Activated T-helper 2 cell treated with anti-CD3 and anti-CD28 coated beads, Interferon-gamma antibody, Interleukin-2, Interleukin-4, amounts not matched to agents 10 μg/mL and 5 μg/mL and 100 μg/mL, durations not matched to agents 14 hours and 24 hours and 36 hours (primary cell): ENCODE measurements around the gene PASK. TPM values are rescaled to one million over a fixed set of nuclear protein-coding genes. Genes with fewer than 3 reads are reported as not detected.

Source experiments
- DNase-seq: peaks from one replicate; pipeline ENCODE4 v3.0.0; 2021; ENCODE audit warnings: low spot score
- H3K27ac Mint-ChIP-seq: one replicate; pipeline ENCODE4 v1.8.0; 2021; ENCODE audit warnings: mixed read lengths
- H3K27me3 Mint-ChIP-seq: one replicate; pipeline ENCODE4 v1.8.0; 2021; ENCODE audit warnings: low read depth, mixed read lengths
- H3K36me3 Mint-ChIP-seq: one replicate; pipeline ENCODE4 v1.8.0; 2021; ENCODE audit warnings: low read depth, mixed read lengths
- H3K4me1 Mint-ChIP-seq: one replicate; pipeline ENCODE4 v1.8.0; 2021; ENCODE audit warnings: low read depth, mixed read lengths
- H3K4me3 Mint-ChIP-seq: one replicate; pipeline ENCODE4 v1.8.0; 2021; ENCODE audit warnings: low read depth, mild to moderate bottlenecking, moderate library complexity, mixed read lengths
- H3K9me3 Mint-ChIP-seq: one replicate; pipeline ENCODE4 v1.8.0; 2021; ENCODE audit warnings: mixed read lengths
- intact Hi-C: fragments of 100-400 bp; cut with micrococcal nuclease; formaldehyde crosslinking; loops from one replicate; pipeline ENCODE4 v1.15.1; 2023
- total RNA-seq: library from RNA; stranded (reverse); gene quantifications from 2 replicates; pipeline ENCODE4 v1.2.3, GENCODE V29; 2022

The PASK gene
- total RNA-seq, 1 donor from 2014 or later, result 75.8 TPM

DNA sequence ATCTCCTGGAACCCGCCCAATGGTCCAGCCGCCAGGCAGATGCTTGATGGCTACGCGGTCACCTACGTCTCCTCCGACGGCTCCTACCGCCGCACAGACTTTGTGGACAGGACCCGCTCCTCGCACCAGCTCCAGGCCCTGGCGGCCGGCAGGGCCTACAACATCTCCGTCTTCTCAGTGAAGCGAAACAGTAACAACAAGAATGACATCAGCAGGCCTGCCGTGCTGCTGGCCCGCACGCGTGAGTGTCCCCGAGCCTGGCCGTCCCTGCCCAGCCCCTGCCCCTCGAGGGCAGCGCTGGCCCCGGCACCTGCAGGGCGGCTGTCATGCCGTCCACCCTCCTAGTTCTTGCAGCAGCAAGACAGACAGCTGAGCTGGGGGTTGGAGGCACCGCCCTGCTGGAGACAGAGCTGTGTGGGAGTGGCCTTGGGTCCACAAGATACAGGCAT lies 83.9 kb downstream of the PASK start:
- Mint-ChIP-seq H3K4me3 (no peak overlapping the region), H3K27ac (no peak overlapping the region), H3K9me3 (no peaks in the 10 kb centered on the region), H3K4me1 (no peaks in the 10 kb centered on the region), H3K36me3 (no peaks in the 10 kb centered on the region), H3K27me3 (peaks cover 2% of the 10 kb centered on the region)
- intact Hi-C loops, result no loop called here
- no peak for DNase-seq

DNA sequence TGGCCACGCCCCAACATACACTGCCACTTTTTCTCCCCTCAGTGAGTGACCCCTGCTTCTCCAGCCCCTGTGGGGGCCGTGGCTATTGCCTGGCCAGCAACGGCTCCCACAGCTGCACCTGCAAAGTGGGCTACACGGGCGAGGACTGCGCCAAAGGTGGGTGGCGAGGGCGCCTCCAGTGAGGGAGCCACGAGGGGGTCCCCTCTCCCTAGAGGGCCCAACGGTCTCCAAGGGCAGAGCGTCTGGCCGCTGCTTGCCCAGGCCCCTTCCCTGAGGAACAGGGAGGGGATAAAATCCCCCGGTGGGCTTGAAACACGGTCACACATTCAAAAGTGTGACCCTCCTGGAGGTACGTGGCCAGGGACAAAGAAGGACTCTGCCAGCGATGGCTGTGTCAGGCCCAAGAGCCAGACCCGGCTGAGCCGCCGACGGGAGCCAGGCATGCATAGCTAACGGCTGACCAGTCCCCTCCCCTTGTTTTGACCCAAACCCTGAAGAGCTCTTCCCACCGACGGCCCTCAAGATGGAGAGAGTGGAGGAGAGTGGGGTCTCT lies 84.4 kb downstream of the PASK start:
- Mint-ChIP-seq H3K9me3 (no peaks in the 10 kb centered on the region), H3K27me3 (peaks cover 2% of the 10 kb centered on the region), H3K36me3 (no peaks in the 10 kb centered on the region), H3K4me1 (no peaks in the 10 kb centered on the region), H3K27ac (no peak overlapping the region), H3K4me3 (no peak overlapping the region)
- DNase-seq, result no peak
- intact Hi-C loops, result no loop called here

DNA sequence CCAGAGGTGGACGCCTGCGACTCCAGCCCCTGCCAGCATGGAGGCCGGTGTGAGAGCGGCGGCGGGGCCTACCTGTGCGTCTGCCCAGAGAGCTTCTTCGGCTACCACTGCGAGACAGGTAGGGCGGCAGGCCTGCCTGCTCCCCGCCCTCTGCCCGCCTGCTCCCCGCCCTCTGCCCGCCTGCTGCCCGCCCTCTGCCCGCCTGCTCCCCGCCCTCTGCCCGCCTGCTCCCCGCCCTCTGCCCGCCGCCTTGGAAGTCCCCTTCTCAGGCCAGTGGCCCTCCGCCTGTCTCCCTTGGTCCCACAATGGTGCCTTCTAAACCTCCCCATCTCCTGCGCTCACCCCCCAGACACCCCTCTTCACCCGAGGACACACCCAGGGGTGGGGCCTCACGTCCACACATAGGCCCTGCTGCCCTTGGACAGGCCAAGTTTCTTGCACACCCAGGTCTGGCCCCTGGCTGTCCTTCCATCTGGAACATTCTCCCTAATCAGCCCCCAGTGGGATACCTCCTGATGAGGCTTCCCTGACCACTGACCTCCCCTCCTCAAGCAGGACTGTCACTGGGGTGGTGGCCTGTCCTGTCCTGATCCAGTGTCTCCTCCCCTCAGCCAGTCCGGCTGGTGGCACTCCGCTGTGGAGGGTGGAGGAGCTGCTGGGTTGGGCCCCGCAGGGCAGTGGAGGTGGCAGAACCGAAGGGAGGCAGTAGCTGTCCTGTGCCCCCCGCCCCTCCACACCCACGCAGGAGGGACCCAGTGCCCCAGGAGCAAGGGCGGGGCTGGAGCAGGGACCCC lies 85.1 kb downstream of the PASK start:
- H3K4me3 Mint-ChIP-seq, result no peak overlapping the region
- DNase-seq, result no peak
- intact Hi-C loops, result no loop called here
- no peaks in the 10 kb centered on the region for H3K9me3 Mint-ChIP-seq
- H3K27ac Mint-ChIP-seq, result no peak overlapping the region
- H3K36me3 Mint-ChIP-seq, result no peaks in the 10 kb centered on the region
- peaks cover 4% of the 10 kb centered on the region for H3K27me3 Mint-ChIP-seq
- no peaks in the 10 kb centered on the region for H3K4me1 Mint-ChIP-seq

DNA sequence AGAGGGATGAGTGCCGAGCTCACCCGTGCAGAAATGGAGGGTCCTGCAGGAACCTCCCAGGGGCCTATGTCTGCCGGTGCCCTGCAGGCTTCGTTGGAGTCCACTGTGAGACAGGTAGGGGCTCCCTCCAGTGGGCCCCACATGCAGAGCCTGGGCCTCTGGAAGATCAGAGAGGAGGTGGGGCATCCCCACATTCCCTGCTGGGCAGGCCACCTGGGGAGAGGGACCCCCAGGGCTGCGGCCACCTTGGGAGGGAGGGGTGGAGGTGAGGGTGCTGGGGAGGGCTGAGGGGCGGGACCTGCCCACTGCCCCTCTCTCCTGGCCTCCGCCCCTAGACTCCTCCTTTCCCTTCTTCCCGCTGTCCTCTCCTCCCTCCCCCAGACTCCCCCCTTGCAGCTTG lies 85.7 kb downstream of the PASK start:
- Mint-ChIP-seq H3K27ac (no peak overlapping the region), H3K27me3 (peaks cover 4% of the 10 kb centered on the region), H3K9me3 (no peaks in the 10 kb centered on the region), H3K36me3 (no peaks in the 10 kb centered on the region), H3K4me1 (no peaks in the 10 kb centered on the region), H3K4me3 (no peak overlapping the region)
- intact Hi-C loops, result no loop called here
- DNase-seq, result no peak

DNA sequence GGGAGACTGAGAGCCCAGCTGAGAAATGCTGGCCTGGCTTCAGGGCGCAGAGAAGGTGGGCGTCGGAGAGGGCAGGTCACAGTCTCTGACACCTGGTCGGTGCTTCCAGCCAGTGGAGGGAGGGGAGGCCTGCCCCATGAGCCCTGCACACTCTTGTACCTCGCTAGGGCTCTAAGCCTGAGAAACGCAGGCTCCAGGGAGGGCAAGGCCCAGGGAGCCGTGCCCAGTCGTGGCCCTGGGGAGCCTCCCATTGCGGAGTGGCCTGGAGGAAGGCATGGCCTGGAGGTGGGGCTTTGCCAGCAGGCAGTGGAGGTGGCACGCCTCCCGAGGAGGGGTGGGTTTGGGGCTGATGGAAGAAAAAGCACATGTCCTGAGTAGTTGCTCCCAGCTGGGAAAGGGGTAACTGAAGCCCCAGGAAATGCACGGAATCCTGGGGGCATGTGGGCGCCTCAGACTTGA lies 86.2 kb downstream of the PASK start:
- H3K4me3 Mint-ChIP-seq, result no peak overlapping the region
- H3K9me3 Mint-ChIP-seq, result no peaks in the 10 kb centered on the region
- no peaks in the 10 kb centered on the region for H3K4me1 Mint-ChIP-seq
- no peak for DNase-seq
- H3K27me3 Mint-ChIP-seq, result peaks cover 4% of the 10 kb centered on the region
- H3K27ac Mint-ChIP-seq, result no peak overlapping the region
- H3K36me3 Mint-ChIP-seq, result no peaks in the 10 kb centered on the region
- intact Hi-C loops, result no loop called here

DNA sequence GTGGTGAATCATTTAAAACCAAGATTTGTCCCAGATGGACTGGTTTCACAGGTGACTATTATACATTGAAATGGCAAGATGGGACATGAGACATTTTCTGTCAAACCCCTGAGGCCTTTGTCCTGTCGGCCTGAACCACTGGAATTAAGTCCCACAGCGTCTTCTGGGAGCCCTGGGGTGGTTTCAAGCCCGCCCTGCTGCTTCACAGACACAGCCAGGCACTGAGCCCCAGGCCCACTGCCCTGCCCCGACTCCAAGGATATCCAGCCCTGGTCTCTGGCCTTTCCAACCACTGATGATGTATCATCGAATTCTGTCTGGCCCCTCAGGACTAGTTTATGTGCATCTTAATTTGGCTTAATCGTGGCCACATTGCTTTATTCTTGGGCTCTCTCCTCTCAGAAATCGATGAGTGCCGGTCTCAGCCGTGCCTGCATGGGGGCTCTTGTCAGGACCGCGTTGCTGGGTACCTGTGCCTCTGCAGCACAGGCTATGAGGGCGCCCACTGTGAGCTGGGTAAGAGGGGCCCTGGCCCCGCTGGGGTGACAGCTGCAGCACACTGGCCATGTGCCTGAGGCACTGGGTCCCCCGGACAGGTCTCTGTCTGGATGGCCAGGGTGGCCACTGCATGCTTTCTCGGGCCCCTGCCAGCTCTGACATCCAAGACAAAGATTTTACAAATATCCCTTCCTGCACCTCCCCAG lies 86.7 kb downstream of the PASK start:
- H3K4me3 Mint-ChIP-seq, result no peak overlapping the region
- no peak for DNase-seq
- intact Hi-C loops, result no loop called here
- H3K4me1 Mint-ChIP-seq, result no peaks in the 10 kb centered on the region
- peaks cover 4% of the 10 kb centered on the region for H3K27me3 Mint-ChIP-seq
- no peaks in the 10 kb centered on the region for H3K36me3 Mint-ChIP-seq
- H3K27ac Mint-ChIP-seq, result no peak overlapping the region
- H3K9me3 Mint-ChIP-seq, result no peaks in the 10 kb centered on the region

DNA sequence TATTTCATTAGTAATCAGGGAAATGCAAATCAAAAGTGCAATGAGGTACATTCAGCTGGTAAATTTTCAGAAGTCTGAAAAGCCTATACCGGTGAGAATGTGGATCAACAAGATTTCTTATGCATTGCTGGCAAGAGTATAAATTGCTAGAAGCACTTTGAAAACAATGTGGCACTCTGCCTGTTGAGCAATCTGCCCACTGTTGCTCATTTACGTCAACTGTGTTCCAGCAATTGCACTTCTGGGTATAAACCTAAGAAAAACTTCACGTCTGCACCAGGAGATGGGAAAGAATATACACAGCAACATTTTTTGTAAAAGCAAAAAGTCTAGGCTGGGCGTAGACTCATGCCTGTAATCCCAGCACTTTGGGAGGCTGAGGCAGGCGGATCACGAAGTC lies 88.0 kb downstream of the PASK start:
- Mint-ChIP-seq H3K36me3 (no peaks in the 10 kb centered on the region), H3K27ac (no peak overlapping the region), H3K4me1 (no peaks in the 10 kb centered on the region), H3K4me3 (no peak overlapping the region), H3K27me3 (peaks cover 4% of the 10 kb centered on the region), H3K9me3 (no peaks in the 10 kb centered on the region)
- DNase-seq, result no peak
- intact Hi-C loops, result no loop called here

Other genes with a start within 250 kb of the PASK start
- not detected in 2 replicates for gene CROCC2, start 243.1 kb downstream of the PASK start, total RNA-seq
- gene SNED1, start 150.9 kb downstream of the PASK start, total RNA-seq, result 1.5 and 1.7 TPM in 2 replicates
- 34.4 and 35.4 TPM in 2 replicates for gene MTERF4, start 47.2 kb downstream of the PASK start, total RNA-seq
- gene PPP1R7, start 995 bp upstream of the PASK start, total RNA-seq, result 101 and 106 TPM in 2 replicates
- 3.5 and 4.3 TPM in 2 replicates for gene ANO7, start 39.2 kb upstream of the PASK start, total RNA-seq
- 282 and 293 TPM in 2 replicates for gene HDLBP, start 166.2 kb upstream of the PASK start, total RNA-seq
- gene SEPTIN2, start 166.5 kb upstream of the PASK start, total RNA-seq, result 231 TPM in 2 replicates
- gene FARP2, start 206.8 kb upstream of the PASK start, total RNA-seq, result 38.1 and 38.2 TPM in 2 replicates